Gastroesophageal sphincter (tissue), 2 donors: ENCODE data around the gene MOB1B.

ENCODE experiments used
- EP300 ChIP-seq: sonication (generic); formaldehyde crosslinking; IDR thresholded peaks from one replicate; pipeline ENCODE4 v1.6.1; 2017; ENCODE audit warnings: antibody characterized with exemption, mild to moderate bottlenecking
- POLR2AphosphoS5 ChIP-seq: sonication (generic); formaldehyde crosslinking; IDR thresholded peaks from one replicate; pipeline ENCODE4 v1.6.1; 2017; ENCODE audit warnings: antibody characterized with exemption

DNA sequence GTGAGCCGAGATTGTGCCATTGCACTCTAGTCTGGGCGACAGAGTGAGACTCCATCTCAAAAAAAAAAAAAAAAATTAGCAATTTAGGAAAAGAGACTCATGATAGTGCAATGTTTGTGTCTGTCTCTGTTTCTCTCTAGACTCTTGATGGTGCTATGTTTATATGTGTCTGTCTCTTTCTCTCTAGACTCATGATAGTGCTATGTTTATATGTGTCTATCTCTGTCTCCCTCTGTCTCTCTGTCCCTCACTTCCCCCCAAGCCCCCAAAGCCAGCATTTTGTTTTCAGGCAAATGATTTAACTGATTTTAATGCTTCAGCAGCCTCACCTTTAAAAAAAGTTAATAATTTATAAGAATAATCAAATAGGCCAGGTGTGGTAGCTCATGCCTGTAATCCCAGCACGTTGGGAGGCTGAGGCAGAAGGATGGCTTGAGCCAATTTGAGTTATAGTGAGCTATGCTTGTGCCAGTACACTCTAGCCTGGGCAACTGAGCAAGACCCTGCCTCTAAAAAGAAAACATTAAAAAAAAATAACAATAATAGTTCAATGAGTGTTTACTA, 6.9 kb downstream of the MOB1B start:
- no peak for TF ChIP-seq EP300
- no peak for TF ChIP-seq POLR2AphosphoS5
